ENCODE data around the gene ANKRD18B.
"Not testable (repeated sequence)": the region's sequence is repeated elsewhere in the genome, so short reads cannot be mapped to it uniquely, and the experiment has no call there.

- TF ChIP-seq RAD21 (IDR thresholded peaks at IDR 0.05 in 1 of 2, conservative IDR thresholded peaks at IDR 0.05 in 1 of 2; ENCODE audit: low read depth in 2 of 2, low read length in 2 of 2); SP4 (IDR thresholded peaks at IDR 0.05; ENCODE audit: low read length): not testable (repeated sequence)
- TF ChIP-seq, protein P1, sequence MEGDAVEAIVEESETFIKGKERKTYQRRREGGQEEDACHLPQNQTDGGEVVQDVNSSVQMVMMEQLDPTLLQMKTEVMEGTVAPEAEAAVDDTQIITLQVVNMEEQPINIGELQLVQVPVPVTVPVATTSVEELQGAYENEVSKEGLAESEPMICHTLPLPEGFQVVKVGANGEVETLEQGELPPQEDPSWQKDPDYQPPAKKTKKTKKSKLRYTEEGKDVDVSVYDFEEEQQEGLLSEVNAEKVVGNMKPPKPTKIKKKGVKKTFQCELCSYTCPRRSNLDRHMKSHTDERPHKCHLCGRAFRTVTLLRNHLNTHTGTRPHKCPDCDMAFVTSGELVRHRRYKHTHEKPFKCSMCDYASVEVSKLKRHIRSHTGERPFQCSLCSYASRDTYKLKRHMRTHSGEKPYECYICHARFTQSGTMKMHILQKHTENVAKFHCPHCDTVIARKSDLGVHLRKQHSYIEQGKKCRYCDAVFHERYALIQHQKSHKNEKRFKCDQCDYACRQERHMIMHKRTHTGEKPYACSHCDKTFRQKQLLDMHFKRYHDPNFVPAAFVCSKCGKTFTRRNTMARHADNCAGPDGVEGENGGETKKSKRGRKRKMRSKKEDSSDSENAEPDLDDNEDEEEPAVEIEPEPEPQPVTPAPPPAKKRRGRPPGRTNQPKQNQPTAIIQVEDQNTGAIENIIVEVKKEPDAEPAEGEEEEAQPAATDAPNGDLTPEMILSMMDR (IDR thresholded peaks at IDR 0.05; ENCODE audit: control extremely low read depth in 1 of 3, insufficient read depth in 1 of 3, low read depth in 1 of 3, low read length in 3 of 3) = not testable (repeated sequence)
- TF ChIP-seq, protein P2, sequence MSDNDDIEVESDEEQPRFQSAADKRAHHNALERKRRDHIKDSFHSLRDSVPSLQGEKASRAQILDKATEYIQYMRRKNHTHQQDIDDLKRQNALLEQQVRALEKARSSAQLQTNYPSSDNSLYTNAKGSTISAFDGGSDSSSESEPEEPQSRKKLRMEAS (IDR thresholded peaks at IDR 0.05) = not testable (repeated sequence)
These were observed 11.5 kb upstream of the ANKRD18B start for GRCh38 chr9:33512535-33512934.
